ENCODE measurements around the gene UBQLN1. TPM values are rescaled to one million over a fixed set of nuclear protein-coding genes. Genes with fewer than 3 reads are reported as not detected.
A peak's percentile ranks its signal among the peaks of the same experiment; 100 is the strongest.

The UBQLN1 gene
- total RNA-seq, 4 donors from 2014 or later: 112 to 123 (median 119) TPM

- TF ChIP-seq EP300 (IDR thresholded peaks at IDR 0.05) (no peak), CTCF (IDR thresholded peaks at IDR 0.05) (no peak), POLR2A (IDR thresholded peaks at IDR 0.05; ENCODE audit: low read depth) (no peak), POLR2AphosphoS5 (IDR thresholded peaks at IDR 0.05) (no peak)
- peaks cover 0 to 29% (median 11%) of the 10 kb centered on the region in 4 donors for H3K36me3 ChIP-seq
- peaks cover 6 to 13% (median 7%) of the 10 kb centered on the region in 4 donors for H3K4me1 ChIP-seq
- no peak overlapping the region for H3K27ac ChIP-seq (replicated peaks in 1 of 4)
- no peak overlapping the region for H3K4me3 ChIP-seq
- WGBS: 85% methylated on average over 5 of the region's 5 CpGs
- DNase-seq (ENCODE audit: extremely low spot score): no peak
- intact Hi-C loops (cut with DNase I): no loop called here
- H3K9me3 ChIP-seq: no peaks in the 10 kb centered on the region
- no peaks in the 10 kb centered on the region for H3K27me3 ChIP-seq
Measured at GRCh38 chr9:83628540-83628939, 79.2 kb downstream of the UBQLN1 start.

GRCh38 chr9:83625178-83625577 is 82.6 kb downstream of the UBQLN1 start:
- no peak for DNase-seq (ENCODE audit: extremely low spot score)
- no peaks in the 10 kb centered on the region for H3K27me3 ChIP-seq
- H3K4me3 ChIP-seq: no peak overlapping the region
- H3K36me3 ChIP-seq: peaks cover 0 to 29% (median 11%) of the 10 kb centered on the region in 4 donors
- no peaks in the 10 kb centered on the region for H3K9me3 ChIP-seq
- 92% methylated on average over 3 of the region's 3 CpGs for WGBS
- TF ChIP-seq POLR2A (IDR thresholded peaks at IDR 0.05; ENCODE audit: low read depth) (no peak), POLR2AphosphoS5 (IDR thresholded peaks at IDR 0.05) (no peak), CTCF (IDR thresholded peaks at IDR 0.05) (no peak), EP300 (IDR thresholded peaks at IDR 0.05) (no peak)
- H3K27ac ChIP-seq (replicated peaks in 1 of 4): no peak overlapping the region
- intact Hi-C loops (cut with DNase I): no loop called here
- peaks cover 6 to 19% (median 15%) of the 10 kb centered on the region in 4 donors for H3K4me1 ChIP-seq

GRCh38 chr9:83623679-83624076 is 84.1 kb downstream of the UBQLN1 start:
- Histone ChIP-seq H3K4me3 (peak overlapping the region; percentile 79 to 97 (median 94)), H3K27ac (replicated peaks in 1 of 4) (peak overlapping the region; percentile 87 to 92 (median 88)), H3K27me3 (no peaks in the 10 kb centered on the region), H3K4me1 (peaks cover 6 to 19% (median 15%) of the 10 kb centered on the region in 4 donors), H3K9me3 (no peaks in the 10 kb centered on the region), H3K36me3 (peaks cover 0 to 20% (median 7%) of the 10 kb centered on the region in 4 donors)
- DNase-seq (ENCODE audit: extremely low spot score): no peak
- no peak for TF ChIP-seq POLR2A (IDR thresholded peaks at IDR 0.05; ENCODE audit: low read depth)
- no peak for TF ChIP-seq EP300 (IDR thresholded peaks at IDR 0.05)
- TF ChIP-seq POLR2AphosphoS5 (IDR thresholded peaks at IDR 0.05): no peak
- no peak for TF ChIP-seq CTCF (IDR thresholded peaks at IDR 0.05)
- intact Hi-C loops (cut with DNase I): loop anchor here (2.0 to 5.0 kb wide), 2 partner anchors 83 to 294 kb away; partner anchors contain the start of gene UBQLN1
- WGBS: 16% methylated on average over 5 of the region's 5 CpGs

- peak in 1 of 2 donors; percentile 47 for TF ChIP-seq POLR2AphosphoS5 (IDR thresholded peaks at IDR 0.05)
- TF ChIP-seq POLR2A (IDR thresholded peaks at IDR 0.05; ENCODE audit: low read depth): no peak
- H3K4me1 ChIP-seq: peaks cover 6 to 19% (median 15%) of the 10 kb centered on the region in 4 donors
- H3K4me3 ChIP-seq: peak within 1 kb of the TSS; percentile 79 to 97 (median 94)
- no peaks in the 10 kb centered on the region for H3K27me3 ChIP-seq
- H3K27ac ChIP-seq (replicated peaks in 1 of 4): peak within 1 kb of the TSS; percentile 87 to 92 (median 88)
- intact Hi-C loops (cut with DNase I): loop anchor here (2.0 to 5.0 kb wide), 2 partner anchors 84 to 294 kb away; partner anchors contain the start of gene UBQLN1
- no peaks in the 10 kb centered on the region for H3K9me3 ChIP-seq
- WGBS: 1% methylated on average over 43 of the region's 79 CpGs
- no peak for DNase-seq (ENCODE audit: extremely low spot score)
- H3K36me3 ChIP-seq: peaks cover 0 to 14% (median 5%) of the 10 kb centered on the region in 4 donors
Measured at GRCh38 chr9:83622939-83623678, 84.6 kb downstream of the UBQLN1 start, which contains the start of gene IDNK. Gene IDNK (plus strand): TSS chr9:83623143. CDS start chr9:83623172, 29 bp downstream.

GRCh38 chr9:83622433-83622938 is 85.3 kb downstream of the UBQLN1 start:
- TF ChIP-seq POLR2AphosphoS5 (IDR thresholded peaks at IDR 0.05): no peak
- TF ChIP-seq EP300 (IDR thresholded peaks at IDR 0.05): no peak
- TF ChIP-seq POLR2A (IDR thresholded peaks at IDR 0.05; ENCODE audit: low read depth): no peak
- TF ChIP-seq CTCF (IDR thresholded peaks at IDR 0.05): no peak
- Histone ChIP-seq H3K4me1 (peaks cover 6 to 19% (median 15%) of the 10 kb centered on the region in 4 donors), H3K27ac (replicated peaks in 1 of 4) (peak overlapping the region; percentile 87 to 92 (median 88)), H3K9me3 (no peaks in the 10 kb centered on the region), H3K27me3 (no peaks in the 10 kb centered on the region), H3K36me3 (peaks cover 0 to 13% (median 4%) of the 10 kb centered on the region in 4 donors), H3K4me3 (peak overlapping the region; percentile 79 to 97 (median 94))
- no peak for DNase-seq (ENCODE audit: extremely low spot score)
- intact Hi-C loops (cut with DNase I): loop anchor here (2.0 to 5.0 kb wide), 2 partner anchors 84 to 295 kb away; partner anchors contain the start of gene UBQLN1
- 11% methylated on average over 21 of the region's 21 CpGs for WGBS
